ENCODE measurements around the gene PPP6C.

DNA sequence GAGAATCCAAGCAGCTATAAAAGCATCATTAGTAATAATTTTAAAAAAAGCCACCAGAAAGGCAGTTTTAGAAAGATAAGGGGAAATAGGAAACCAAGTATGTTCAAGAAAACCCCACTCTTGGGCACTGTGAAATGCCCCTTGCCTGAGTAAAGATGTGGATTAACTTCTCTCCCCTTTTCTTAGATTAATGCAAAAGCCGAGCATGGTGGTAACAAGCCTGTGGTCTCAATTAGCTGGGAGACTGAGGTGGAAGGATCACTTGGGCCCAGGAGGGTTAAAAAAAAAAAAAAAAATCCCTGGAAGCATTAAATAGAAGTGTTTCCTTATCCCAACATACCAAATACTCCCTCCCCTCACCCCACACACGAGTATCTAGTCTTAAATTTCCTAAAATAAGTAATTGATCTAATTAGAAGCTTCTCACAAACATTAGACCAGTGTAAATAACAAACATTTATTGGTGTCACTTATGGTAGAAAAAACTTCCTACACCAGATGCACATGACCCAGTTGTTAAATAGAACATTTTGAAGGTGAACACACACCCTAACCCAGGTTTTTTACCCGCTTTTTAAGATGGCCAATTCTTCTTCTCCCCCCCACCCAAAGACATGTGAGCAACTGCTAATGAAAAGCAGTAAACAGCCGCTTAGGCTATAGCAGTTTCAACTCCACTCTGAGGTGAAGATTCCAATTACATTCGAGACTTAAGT lies 46.4 kb upstream of the PPP6C start:
- TF ChIP-seq POLR2A (IDR thresholded peaks at IDR 0.05; ENCODE audit: low read depth, low read length): no peak
- no peak for TF ChIP-seq TAF1 (IDR thresholded peaks at IDR 0.05; ENCODE audit: borderline replicate concordance, low read depth, low read length)
